HG03066 (cell line): ENCODE results near the gene NIPBL.
"Not testable (repeated sequence)": the region's sequence is repeated elsewhere in the genome, so short reads cannot be mapped to it uniquely, and the experiment has no call there.

Source experiments
- ATAC-seq: cut with Tn5 transposase; IDR thresholded peaks from one replicate; pipeline ENCODE4 v1.9.1; 2021; ENCODE audit warnings: low read depth; ENCODE audit not compliant: unreplicated experiment

NIPBL gene

GRCh38 chr5:36877667-36878391 is 1.3 kb downstream of the NIPBL start:
- no peak for ATAC-seq

- ATAC-seq = no peak
These were observed 2.0 kb downstream of the NIPBL start for GRCh38 chr5:36878392-36879082.

GRCh38 chr5:36879274-36880033 is 2.9 kb downstream of the NIPBL start:
- ATAC-seq = no peak

- no peak for ATAC-seq
These were observed 4.2 kb downstream of the NIPBL start for GRCh38 chr5:36880761-36881160.

GRCh38 chr5:36881304-36881703 is 4.7 kb downstream of the NIPBL start:
- ATAC-seq = no peak

- ATAC-seq = no peak
These were observed 5.2 kb downstream of the NIPBL start for GRCh38 chr5:36881807-36882206.

- no peak for ATAC-seq
These were observed 5.7 kb downstream of the NIPBL start for GRCh38 chr5:36882250-36882649.

- no peak for ATAC-seq
These were observed 7.4 kb downstream of the NIPBL start for GRCh38 chr5:36883894-36884462.

- ATAC-seq = no peak
These were observed 8.6 kb downstream of the NIPBL start for GRCh38 chr5:36885149-36885548.

GRCh38 chr5:36885566-36886485 is 9.3 kb downstream of the NIPBL start:
- no peak for ATAC-seq

- ATAC-seq = no peak
These were observed 10.2 kb downstream of the NIPBL start for GRCh38 chr5:36886791-36887190.

GRCh38 chr5:36887532-36887931 is 11.0 kb downstream of the NIPBL start:
- ATAC-seq = no peak

GRCh38 chr5:36888303-36888702 is 11.7 kb downstream of the NIPBL start:
- ATAC-seq = no peak

- ATAC-seq = no peak
These were observed 12.7 kb downstream of the NIPBL start for GRCh38 chr5:36889264-36889663.

- ATAC-seq = no peak
These were observed 14.7 kb downstream of the NIPBL start for GRCh38 chr5:36891266-36891665.

- not testable (repeated sequence) for ATAC-seq
These were observed 15.7 kb downstream of the NIPBL start for GRCh38 chr5:36892085-36892830.

- ATAC-seq = no peak
These were observed 18.4 kb downstream of the NIPBL start for GRCh38 chr5:36894954-36895353.

- no peak for ATAC-seq
These were observed 19.9 kb downstream of the NIPBL start for GRCh38 chr5:36896476-36896875.

GRCh38 chr5:36897616-36898015 is 21.0 kb downstream of the NIPBL start:
- no peak for ATAC-seq
